Activated CD4-positive, alpha-beta T cell treated with anti-CD3 and anti-CD28 coated beads, Interleukin-2, amount 10 ng/mL, durations not matched to agents 7 days and 5 days (primary cell): ENCODE data around the gene S100A6. TPM values are rescaled to one million over a fixed set of nuclear protein-coding genes. Genes with fewer than 3 reads are reported as not detected.
A peak's percentile ranks its signal among the peaks of the same experiment; 100 is the strongest.
"Not testable (repeated sequence)": the region's sequence is repeated elsewhere in the genome, so short reads cannot be mapped to it uniquely, and the experiment has no call there.

Experiments
- CTCF ChIA-PET: fragments of 350-600 bp; sonication (Branson Sonifier 250); formaldehyde crosslinking; loops from one replicate; lab custom pipeline; 2021; ENCODE audit warnings: antibody characterized with exemption; lab: Charles Lee
- POLR2A ChIA-PET: fragments of 350-600 bp; sonication (Branson Sonifier 250); formaldehyde crosslinking; loops from one replicate; lab custom pipeline; 2021; ENCODE audit warnings: antibody characterized with exemption; lab: Charles Lee
- DNase-seq: peaks from one replicate; pipeline ENCODE4 v3.0.0-alpha.2; 2020
- H3K27ac Mint-ChIP-seq: one replicate; pipeline ENCODE4 v1.8.0; 2021; ENCODE audit warnings: mild to moderate bottlenecking, moderate library complexity, mixed read lengths
- H3K27me3 Mint-ChIP-seq: one replicate; pipeline ENCODE4 v1.8.0; 2021; ENCODE audit warnings: mixed read lengths
- H3K36me3 Mint-ChIP-seq: one replicate; pipeline ENCODE4 v1.8.0; 2021; ENCODE audit warnings: low read depth, mixed read lengths
- H3K4me1 Mint-ChIP-seq: one replicate; pipeline ENCODE4 v1.8.0; 2021; ENCODE audit warnings: mixed read lengths
- H3K4me3 Mint-ChIP-seq: one replicate; pipeline ENCODE4 v1.8.0; 2021; ENCODE audit warnings: mild to moderate bottlenecking, moderate library complexity, mixed read lengths
- H3K9me3 Mint-ChIP-seq: one replicate; pipeline ENCODE4 v1.8.0; 2021; ENCODE audit warnings: mixed read lengths
- total RNA-seq, 2 experiments: library from RNA; stranded (reverse); gene quantifications; one replicate each; pipeline ENCODE4 v1.2.3, GENCODE V29; 2021

The S100A6 gene
- total RNA-seq, 2 experiments from 2014 or later = 444 to 557 TPM

- H3K4me1 Mint-ChIP-seq = peaks cover 69% of the 10 kb centered on the region
- no peak for DNase-seq
- peak overlapping the region; percentile 98 for H3K27ac Mint-ChIP-seq
- ChIA-PET CTCF (interaction anchor here (1.0 to 7.2 kb wide), 15 partner anchors 9 to 453 kb away, joined by 3 to 99 read pairs (median 10); partner anchors contain the start of genes CHTOP, S100A2 and S100A4), POLR2A (interaction anchor here (1.7 kb wide), 1 partner anchor 34 kb away, joined by 6 read pairs; no protein-coding TSS in a partner anchor)
- no peaks in the 10 kb centered on the region for H3K9me3 Mint-ChIP-seq
- no peaks in the 10 kb centered on the region for H3K27me3 Mint-ChIP-seq
- peaks cover 42% of the 10 kb centered on the region for H3K36me3 Mint-ChIP-seq
- H3K4me3 Mint-ChIP-seq = peak overlapping the region; percentile 96
Measured at GRCh38 chr1:153533689-153534201, 2.0 kb downstream of the S100A6 start.

DNA sequence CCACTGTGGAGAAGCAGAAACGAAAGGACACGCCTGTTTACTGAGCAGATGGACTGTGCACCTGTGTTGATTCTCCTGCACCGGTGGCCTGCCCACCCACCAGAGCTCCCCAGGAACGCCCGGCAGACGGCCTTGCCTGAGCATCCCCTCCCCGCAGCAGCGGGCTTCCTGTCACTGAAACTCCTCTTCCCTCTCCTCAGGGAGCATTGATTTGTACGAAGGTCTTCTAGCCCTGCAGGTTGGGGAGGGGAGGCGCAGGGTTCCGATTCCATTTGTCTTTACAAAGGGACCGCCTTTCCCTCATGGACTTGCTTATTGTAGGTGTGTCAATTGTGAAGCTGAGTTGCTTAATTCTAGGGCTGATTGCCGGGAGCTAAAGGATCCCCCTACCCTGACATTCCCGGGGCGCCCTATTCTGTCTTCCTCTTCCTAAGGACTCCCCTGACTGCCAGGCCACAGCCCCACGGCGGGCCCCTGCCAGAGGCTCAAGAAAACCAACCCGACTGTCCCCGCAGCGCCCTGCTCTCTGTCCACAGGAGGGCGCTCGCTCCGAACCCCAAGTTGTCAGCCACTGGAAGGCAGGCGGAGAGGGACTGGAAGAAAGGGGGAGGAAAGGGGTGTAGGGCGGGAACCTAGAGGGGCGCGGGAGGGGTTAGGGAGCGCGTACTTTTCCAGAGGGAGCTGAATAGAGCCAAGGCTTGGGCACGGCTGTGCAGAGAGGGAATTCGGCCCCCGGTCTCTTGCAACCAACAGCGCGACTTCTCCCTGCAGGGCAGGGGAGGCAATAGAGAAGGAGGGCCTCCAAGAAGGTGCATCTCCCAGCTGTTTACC lies 2.8 kb downstream of the S100A6 start:
- Mint-ChIP-seq H3K27me3 (no peaks in the 10 kb centered on the region), H3K4me3 (peak overlapping the region; percentile 96), H3K27ac (peak overlapping the region; percentile 98), H3K36me3 (peaks cover 40% of the 10 kb centered on the region), H3K9me3 (no peaks in the 10 kb centered on the region), H3K4me1 (peaks cover 64% of the 10 kb centered on the region)
- POLR2A ChIA-PET = interaction anchor here (1.1 to 1.7 kb wide), 4 partner anchors 8 to 35 kb away, joined by 4 to 12 read pairs (median 6); partner anchors contain the start of genes S100A2 and S100A5
- peak; percentile 81 for DNase-seq
- CTCF ChIA-PET = interaction anchor here (0.7 to 7.2 kb wide), 25 partner anchors 8 to 802 kb away, joined by 3 to 99 read pairs (median 6); partner anchors contain the start of genes CHTOP, S100A2, S100A4 and S100A5

GRCh38 chr1:153532181-153532580 lies 3.6 kb downstream of the S100A6 start:
- Mint-ChIP-seq H3K27me3 (no peaks in the 10 kb centered on the region), H3K27ac (peak overlapping the region; percentile 98), H3K4me1 (peaks cover 57% of the 10 kb centered on the region), H3K36me3 (peaks cover 39% of the 10 kb centered on the region), H3K9me3 (no peaks in the 10 kb centered on the region), H3K4me3 (peak overlapping the region; percentile 96)
- POLR2A ChIA-PET = interaction anchor here (1.1 to 1.7 kb wide), 5 partner anchors 9 to 101 kb away, joined by 3 to 12 read pairs (median 5); partner anchors contain the start of genes CHTOP, S100A2 and S100A5
- CTCF ChIA-PET = interaction anchor here (0.7 to 7.2 kb wide), 22 partner anchors 8 to 803 kb away, joined by 3 to 99 read pairs (median 6); partner anchors contain the start of genes CHTOP, S100A1, S100A13 and S100A2
- DNase-seq = peak; percentile 46

DNA sequence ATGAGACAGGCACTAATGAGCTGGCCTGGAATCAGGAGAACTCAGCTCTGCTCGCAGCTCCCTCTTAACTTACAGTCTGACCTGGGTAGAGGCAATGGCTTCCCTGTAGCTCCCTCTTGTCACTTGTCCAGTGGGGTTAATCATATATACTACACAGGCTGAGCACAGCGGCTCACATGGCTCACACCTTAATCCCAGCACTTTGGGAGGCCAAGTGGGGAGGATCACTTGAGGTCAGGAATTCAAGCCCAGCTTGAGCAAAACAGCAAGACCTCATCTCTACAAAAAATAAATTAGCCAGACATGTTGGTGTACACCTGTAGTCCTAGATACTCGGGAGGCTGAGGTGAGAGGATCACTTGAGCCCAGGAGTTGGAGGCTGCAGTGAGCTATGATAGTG lies 4.2 kb downstream of the S100A6 start:
- H3K4me3 Mint-ChIP-seq = no peak overlapping the region
- ChIA-PET CTCF (interaction anchor here (0.5 to 7.2 kb wide), 18 partner anchors 10 to 645 kb away, joined by 3 to 99 read pairs (median 6); partner anchors contain the start of genes CHTOP, S100A1, S100A13 and S100A2), POLR2A (interaction anchor here (1.1 to 1.7 kb wide), 5 partner anchors 9 to 102 kb away, joined by 3 to 12 read pairs (median 5); partner anchors contain the start of genes CHTOP, S100A2 and S100A5)
- H3K27me3 Mint-ChIP-seq = no peaks in the 10 kb centered on the region
- H3K4me1 Mint-ChIP-seq = peaks cover 52% of the 10 kb centered on the region
- H3K27ac Mint-ChIP-seq = peak overlapping the region; percentile 98
- DNase-seq = no peak
- H3K9me3 Mint-ChIP-seq = no peaks in the 10 kb centered on the region
- H3K36me3 Mint-ChIP-seq = peaks cover 37% of the 10 kb centered on the region

GRCh38 chr1:153527683-153528040 lies 8.1 kb downstream of the S100A6 start:
- H3K9me3 Mint-ChIP-seq = no peaks in the 10 kb centered on the region
- no peak for DNase-seq
- H3K27ac Mint-ChIP-seq = no peak overlapping the region
- CTCF ChIA-PET = interaction anchor here (0.9 kb wide), 1 partner anchor 18 kb away, joined by 3 read pairs; no protein-coding TSS in a partner anchor
- no peak overlapping the region for H3K4me3 Mint-ChIP-seq
- peaks cover 12% of the 10 kb centered on the region for H3K36me3 Mint-ChIP-seq
- H3K27me3 Mint-ChIP-seq = no peaks in the 10 kb centered on the region
- POLR2A ChIA-PET = interaction anchor here (0.6 to 0.7 kb wide), 2 partner anchors 8 to 359 kb away, joined by 4 read pairs; partner anchors contain the start of gene S100A6
- H3K4me1 Mint-ChIP-seq = peaks cover 23% of the 10 kb centered on the region

DNA sequence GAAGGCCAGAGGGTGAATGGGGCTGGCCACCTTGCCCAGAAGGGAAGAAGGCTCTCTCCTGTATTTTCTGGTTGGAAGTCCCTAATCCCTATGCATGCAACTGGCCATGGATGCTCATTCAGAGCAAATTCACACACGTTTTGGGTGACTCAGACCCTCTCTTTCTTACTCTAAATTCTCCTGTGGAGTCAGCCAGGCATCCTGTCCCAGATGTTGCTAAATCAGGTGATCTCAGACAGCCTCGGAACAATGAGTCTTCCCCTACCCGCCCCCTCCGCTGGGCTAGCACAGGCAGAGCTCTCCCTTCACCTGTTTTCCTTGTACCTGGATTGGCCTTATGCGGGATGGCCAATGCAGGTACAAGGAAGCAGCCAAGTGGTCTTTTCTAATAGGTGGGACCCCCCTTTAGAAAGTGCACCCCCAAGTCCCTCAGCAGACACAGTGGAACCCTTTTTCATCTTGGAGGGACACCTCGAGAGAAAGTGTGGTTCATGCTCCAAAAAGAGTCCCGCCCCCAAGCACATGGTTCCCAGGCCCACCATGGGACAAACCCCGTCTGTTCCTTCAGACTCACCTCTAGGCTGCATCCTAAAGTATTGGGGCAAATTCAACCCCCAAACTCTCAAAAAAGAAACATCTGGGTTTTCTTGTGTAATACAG lies 8.6 kb downstream of the S100A6 start:
- peaks cover 14% of the 10 kb centered on the region for H3K36me3 Mint-ChIP-seq
- H3K4me3 Mint-ChIP-seq = no peak overlapping the region
- H3K9me3 Mint-ChIP-seq = no peaks in the 10 kb centered on the region
- ChIA-PET POLR2A (interaction anchor here (0.7 kb wide), 1 partner anchor 9 kb away, joined by 4 read pairs; the partner anchor contains the start of gene S100A6), CTCF (interaction anchor here (0.9 kb wide), 1 partner anchor 18 kb away, joined by 3 read pairs; no protein-coding TSS in a partner anchor)
- no peaks in the 10 kb centered on the region for H3K27me3 Mint-ChIP-seq
- no peak overlapping the region for H3K27ac Mint-ChIP-seq
- no peak for DNase-seq
- peaks cover 23% of the 10 kb centered on the region for H3K4me1 Mint-ChIP-seq

DNA sequence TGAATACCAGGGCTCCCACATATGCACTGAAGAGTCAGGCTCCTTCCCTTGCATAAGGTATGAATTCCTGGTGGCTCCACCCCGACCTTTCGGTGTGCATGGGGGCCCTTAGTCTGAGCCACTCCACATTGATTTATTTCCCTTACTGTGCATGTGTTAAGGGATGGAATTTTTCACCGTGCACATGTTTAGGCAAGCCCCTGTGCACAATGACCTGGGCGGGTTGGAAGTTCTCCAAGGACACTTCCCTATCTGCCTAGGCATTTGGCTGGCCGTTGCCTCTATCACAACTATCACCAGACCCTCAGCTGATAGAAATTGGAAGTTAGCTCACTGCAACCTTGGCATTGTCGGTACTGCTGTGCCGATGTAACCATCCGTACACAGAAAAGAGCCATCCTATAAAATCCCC lies 9.7 kb downstream of the S100A6 start:
- Mint-ChIP-seq H3K27ac (no peak overlapping the region), H3K36me3 (peaks cover 11% of the 10 kb centered on the region), H3K9me3 (no peaks in the 10 kb centered on the region), H3K27me3 (no peaks in the 10 kb centered on the region), H3K4me1 (peaks cover 14% of the 10 kb centered on the region), H3K4me3 (no peak overlapping the region)
- ChIA-PET CTCF (interaction anchor here (1.4 kb wide), 1 partner anchor 42 kb away, joined by 3 read pairs; no protein-coding TSS in a partner anchor), POLR2A (no interaction called here)
- no peak for DNase-seq

- POLR2A ChIA-PET = no interaction called here
- Mint-ChIP-seq H3K27ac (peak overlapping the region; percentile 19), H3K4me3 (no peak overlapping the region), H3K36me3 (peaks cover 8% of the 10 kb centered on the region), H3K9me3 (no peaks in the 10 kb centered on the region), H3K4me1 (peaks cover 11% of the 10 kb centered on the region), H3K27me3 (no peaks in the 10 kb centered on the region)
- no peak for DNase-seq
- CTCF ChIA-PET = interaction anchor here (1.4 to 2.2 kb wide), 3 partner anchors 8 to 74 kb away, joined by 3 to 10 read pairs (median 3); no protein-coding TSS in a partner anchor
Measured at GRCh38 chr1:153525088-153525728, 10.6 kb downstream of the S100A6 start.

- H3K9me3 Mint-ChIP-seq, POLR2A ChIA-PET, H3K4me3 Mint-ChIP-seq, H3K36me3 Mint-ChIP-seq, DNase-seq, H3K27ac Mint-ChIP-seq, H3K27me3 Mint-ChIP-seq: not testable (repeated sequence)
- CTCF ChIA-PET = interaction anchor here (1.1 to 3.4 kb wide), 4 partner anchors 11 to 50 kb away, joined by 3 to 15 read pairs (median 6); partner anchors contain the start of gene S100A6
- peaks cover 16% of the 10 kb centered on the region for H3K4me1 Mint-ChIP-seq
Measured at GRCh38 chr1:153522353-153523048, 13.3 kb downstream of the S100A6 start.

- H3K27me3 Mint-ChIP-seq, DNase-seq, H3K27ac Mint-ChIP-seq, H3K4me3 Mint-ChIP-seq, H3K9me3 Mint-ChIP-seq, POLR2A ChIA-PET, H3K36me3 Mint-ChIP-seq: not testable (repeated sequence)
- CTCF ChIA-PET = interaction anchor here (1.0 to 3.4 kb wide), 5 partner anchors 11 to 51 kb away, joined by 3 to 15 read pairs (median 8); partner anchors contain the start of gene S100A6
- H3K4me1 Mint-ChIP-seq = peaks cover 16% of the 10 kb centered on the region
Measured at GRCh38 chr1:153521808-153522207, 14.0 kb downstream of the S100A6 start.
